BLaER1 (cell line): ENCODE results near the gene APOBEC3B.
"Not testable (repeated sequence)": the region's sequence is repeated elsewhere in the genome, so short reads cannot be mapped to it uniquely, and the experiment has no call there.

Experiments used
- H3K27ac ChIP-seq: shearing (Covaris generic); formaldehyde crosslinking; 2 replicates; pipeline ENCODE4 v1.8.1; 2022
- H3K27me3 ChIP-seq: shearing (Covaris generic); formaldehyde crosslinking; 2 replicates; pipeline ENCODE4 v1.8.1; 2022
- H3K36me3 ChIP-seq: shearing (Covaris generic); formaldehyde crosslinking; 2 replicates; pipeline ENCODE4 v1.8.1; 2022
- H3K4me1 ChIP-seq: shearing (Covaris generic); formaldehyde crosslinking; 2 replicates; pipeline ENCODE4 v1.8.1; 2022
- H3K4me2 ChIP-seq: shearing (Covaris generic); formaldehyde crosslinking; 2 replicates; pipeline ENCODE4 v1.8.1; 2022
- H3K4me3 ChIP-seq: shearing (Covaris generic); formaldehyde crosslinking; 2 replicates; pipeline ENCODE4 v1.8.1; 2022
- H3K9ac ChIP-seq: shearing (Covaris generic); formaldehyde crosslinking; 2 replicates; pipeline ENCODE4 v1.8.1; 2022
- H3K9me3 ChIP-seq: shearing (Covaris generic); formaldehyde crosslinking; 2 replicates; pipeline ENCODE4 v1.8.1; 2022
- H4K20me1 ChIP-seq: shearing (Covaris generic); formaldehyde crosslinking; 2 replicates; pipeline ENCODE4 v1.8.1; 2022
- Cebpa-rat ChIP-seq: shearing (Covaris generic); IDR thresholded peaks from 2 replicates; pipeline ENCODE4 v1.8.1; 2022

Gene APOBEC3B

DNA sequence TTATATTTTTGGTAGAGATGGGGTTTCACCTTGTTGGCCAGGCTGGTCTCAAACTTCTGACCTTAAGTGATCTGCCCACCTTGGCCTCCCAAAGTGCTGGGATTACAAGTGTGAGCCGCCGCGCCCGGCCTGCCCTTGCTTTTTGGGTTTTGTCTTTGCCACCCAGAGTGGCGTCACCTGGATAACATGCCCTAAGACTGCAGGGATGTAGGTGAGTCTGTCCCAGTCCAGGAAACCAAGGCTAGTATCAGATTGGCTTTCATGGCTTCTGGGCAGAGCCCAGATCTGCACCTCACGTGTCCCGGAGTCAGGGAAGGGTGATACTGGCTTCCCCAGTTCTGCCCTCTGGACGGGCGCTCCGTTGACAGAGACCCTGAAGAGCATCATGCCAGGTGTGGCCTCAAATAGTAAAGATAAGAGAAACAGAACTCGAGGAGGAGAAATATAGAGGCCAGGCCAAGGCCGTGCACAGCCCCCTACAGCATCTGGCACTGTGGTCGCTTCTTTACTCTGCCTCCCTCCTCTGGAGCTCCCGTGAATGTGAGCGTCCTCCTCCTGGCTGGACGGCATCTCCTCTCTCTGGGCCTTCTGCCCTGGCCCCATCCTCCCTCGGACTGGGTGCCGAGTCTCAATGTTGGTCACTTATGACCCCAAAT lies 7.8 kb upstream of the APOBEC3B start:
- H3K4me3 ChIP-seq = no peak overlapping the region
- H3K4me2 ChIP-seq = no peak overlapping the region
- H3K27ac ChIP-seq = no peak overlapping the region
- H3K9ac ChIP-seq = no peak overlapping the region
- no peaks in the 10 kb centered on the region for H3K4me1 ChIP-seq
- peaks cover 12% of the 10 kb centered on the region for H3K9me3 ChIP-seq
- H4K20me1 ChIP-seq = no peaks in the 10 kb centered on the region
- H3K36me3 ChIP-seq = no peaks in the 10 kb centered on the region
- no peak for TF ChIP-seq Cebpa-rat
- no peaks in the 10 kb centered on the region for H3K27me3 ChIP-seq

DNA sequence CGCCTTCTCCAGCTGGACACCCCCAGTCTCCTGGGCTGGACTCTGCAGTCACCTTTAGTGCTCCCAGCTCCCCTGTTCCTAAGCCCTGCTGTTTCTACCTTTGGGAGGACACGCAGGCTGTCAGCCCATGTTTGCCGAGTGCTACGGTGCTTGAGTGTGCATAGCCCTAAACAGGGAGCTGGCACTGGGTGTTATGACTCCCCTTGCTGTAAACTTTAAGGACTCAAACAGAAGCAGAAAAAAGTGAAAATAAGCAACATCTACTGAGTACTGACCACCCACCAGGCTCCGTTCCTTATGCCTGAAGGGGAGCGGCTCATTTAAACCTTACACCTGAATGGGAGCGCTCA lies 7.3 kb upstream of the APOBEC3B start:
- no peak overlapping the region for H3K27ac ChIP-seq
- TF ChIP-seq Cebpa-rat = no peak
- no peak overlapping the region for H3K9ac ChIP-seq

DNA sequence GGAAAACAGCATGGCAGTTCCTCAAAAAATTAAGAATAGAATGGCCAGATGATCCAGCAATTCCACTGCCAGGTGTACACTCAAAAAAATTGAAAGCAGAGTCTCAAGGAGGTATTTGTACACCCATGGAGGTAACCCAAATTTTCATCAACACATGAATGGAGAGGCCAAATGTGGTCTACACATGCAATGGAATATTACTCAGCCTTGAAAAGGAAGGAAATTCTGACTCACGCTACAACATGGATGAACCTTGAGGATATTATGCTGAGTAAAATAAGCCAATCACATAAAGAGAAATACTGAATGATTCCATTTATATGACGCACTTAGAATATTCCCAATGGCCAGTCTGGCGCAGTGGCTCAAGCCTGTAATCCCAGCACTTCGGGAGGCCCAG lies 4.9 kb upstream of the APOBEC3B start:
- not testable (repeated sequence) for H4K20me1 ChIP-seq, H3K9ac ChIP-seq, H3K36me3 ChIP-seq, H3K4me2 ChIP-seq, H3K27ac ChIP-seq, H3K27me3 ChIP-seq, H3K4me3 ChIP-seq
- H3K4me1 ChIP-seq = peaks cover 16% of the 10 kb centered on the region
- H3K9me3 ChIP-seq = peaks cover 12% of the 10 kb centered on the region

More for the DNA sequence above, 7.3 kb upstream of the APOBEC3B start:
- Histone ChIP-seq H3K4me2 (no peak overlapping the region), H4K20me1 (no peaks in the 10 kb centered on the region), H3K4me1 (no peaks in the 10 kb centered on the region), H3K27me3 (no peaks in the 10 kb centered on the region), H3K36me3 (no peaks in the 10 kb centered on the region), H3K9me3 (peaks cover 12% of the 10 kb centered on the region), H3K4me3 (no peak overlapping the region)

DNA sequence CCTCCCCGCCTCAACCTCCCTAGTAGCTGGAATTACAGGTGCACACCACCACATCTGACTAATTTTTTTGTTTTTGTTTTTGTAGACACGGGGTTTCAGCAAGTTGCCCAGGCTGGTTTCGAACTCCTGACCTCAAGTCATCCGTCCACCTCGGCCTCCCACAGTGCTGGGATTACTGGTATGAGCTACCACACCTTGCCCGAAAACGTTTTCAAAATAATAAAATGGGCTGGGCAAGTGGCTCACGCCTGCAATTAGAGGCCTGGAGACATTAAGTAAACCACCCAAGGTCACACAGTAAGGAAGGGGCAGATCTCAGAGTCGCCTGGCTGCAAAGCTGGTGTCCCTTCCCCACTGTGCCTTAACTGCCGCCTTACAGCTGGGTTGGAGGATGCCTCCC lies 1.6 kb upstream of the APOBEC3B start:
- H3K36me3 ChIP-seq, H3K9ac ChIP-seq, H4K20me1 ChIP-seq, H3K27me3 ChIP-seq, H3K4me2 ChIP-seq, H3K4me3 ChIP-seq, H3K27ac ChIP-seq: not testable (repeated sequence)
- Histone ChIP-seq H3K4me1 (peaks cover 28% of the 10 kb centered on the region), H3K9me3 (peaks cover 31% of the 10 kb centered on the region)

DNA sequence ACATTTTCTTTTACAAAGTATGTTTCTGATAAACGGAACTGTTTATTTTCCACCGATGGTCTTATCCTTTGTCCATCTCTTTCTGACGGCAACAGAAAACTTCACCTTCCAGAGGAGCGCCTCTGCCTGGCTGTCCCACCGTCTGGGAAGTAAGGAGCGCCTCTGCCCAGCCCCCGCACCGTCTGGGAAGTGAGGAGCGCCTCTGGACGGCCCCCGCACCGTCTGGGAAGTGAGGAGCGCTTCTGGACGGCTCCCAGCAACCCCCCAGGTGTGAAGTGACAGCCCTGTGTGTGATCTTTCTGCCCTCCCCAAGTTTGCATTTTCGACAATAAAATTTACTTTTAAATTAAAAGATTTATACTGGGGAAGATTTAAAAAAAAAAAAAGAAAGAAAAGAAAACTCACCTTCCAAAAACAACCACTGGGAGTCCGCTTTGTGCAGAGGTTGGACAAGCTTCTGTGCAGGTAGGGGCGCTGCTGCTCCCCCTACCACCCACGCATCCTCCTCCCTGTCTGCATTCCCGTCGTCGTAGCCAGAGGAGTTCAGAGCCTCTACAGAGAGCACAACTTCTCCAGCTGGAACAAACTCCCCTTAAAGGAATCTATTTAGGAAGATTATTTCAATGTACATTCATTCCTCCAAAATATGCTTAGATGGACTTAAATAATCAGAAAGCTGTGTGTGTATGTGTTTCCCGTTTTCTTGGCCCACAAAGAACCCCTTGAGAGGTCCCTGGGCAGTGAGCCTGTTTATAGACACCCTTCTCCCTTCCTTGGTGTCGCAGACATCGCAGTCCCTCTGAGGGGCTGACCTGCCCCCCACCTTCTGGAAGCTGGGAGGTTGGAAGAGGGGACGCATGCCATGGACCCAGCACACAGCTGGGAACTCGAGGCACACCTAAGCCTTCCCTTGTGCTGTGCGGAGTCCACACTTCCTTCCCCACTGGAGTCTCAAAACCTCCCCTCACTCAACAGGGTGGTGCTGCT lies 849 bp upstream of the APOBEC3B start:
- Histone ChIP-seq H3K36me3 (no peaks in the 10 kb centered on the region), H3K27me3 (no peaks in the 10 kb centered on the region), H3K4me2 (peak overlapping the region; percentile 76), H3K27ac (peak overlapping the region; percentile 60), H3K4me1 (peaks cover 28% of the 10 kb centered on the region), H3K9me3 (peaks cover 24% of the 10 kb centered on the region), H3K9ac (peak overlapping the region; percentile 16; the same call in 1 of the 2 replicates), H3K4me3 (peak overlapping the region; percentile 46), H4K20me1 (no peaks in the 10 kb centered on the region)
- no peak for TF ChIP-seq Cebpa-rat

DNA sequence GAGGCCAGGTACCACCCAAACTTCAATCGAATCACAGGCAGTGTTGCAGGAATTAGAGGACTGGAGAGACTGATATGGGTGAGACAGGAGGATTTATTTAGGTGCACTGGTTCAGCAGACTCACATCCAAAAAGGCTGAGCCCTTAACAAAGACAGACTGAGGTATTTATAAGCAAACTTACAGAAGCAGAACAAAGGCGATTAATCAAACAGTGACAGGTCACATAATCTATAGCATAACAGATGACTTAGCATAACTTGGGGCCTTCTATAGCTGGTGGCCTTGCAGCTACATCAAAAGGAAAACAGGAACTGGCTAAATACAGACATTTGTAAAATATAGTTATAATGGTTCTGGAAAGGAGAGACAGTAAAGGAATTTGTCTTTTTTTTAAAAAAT lies 2.1 kb downstream of the APOBEC3B start:
- no peak for TF ChIP-seq Cebpa-rat
- no peak overlapping the region for H3K9ac ChIP-seq
- H3K4me3 ChIP-seq = no peak overlapping the region
- H4K20me1 ChIP-seq = no peaks in the 10 kb centered on the region
- no peak overlapping the region for H3K27ac ChIP-seq
- H3K9me3 ChIP-seq = peaks cover 20% of the 10 kb centered on the region
- H3K36me3 ChIP-seq = no peaks in the 10 kb centered on the region
- no peaks in the 10 kb centered on the region for H3K27me3 ChIP-seq
- peaks cover 41% of the 10 kb centered on the region for H3K4me1 ChIP-seq
- H3K4me2 ChIP-seq = no peak overlapping the region

DNA sequence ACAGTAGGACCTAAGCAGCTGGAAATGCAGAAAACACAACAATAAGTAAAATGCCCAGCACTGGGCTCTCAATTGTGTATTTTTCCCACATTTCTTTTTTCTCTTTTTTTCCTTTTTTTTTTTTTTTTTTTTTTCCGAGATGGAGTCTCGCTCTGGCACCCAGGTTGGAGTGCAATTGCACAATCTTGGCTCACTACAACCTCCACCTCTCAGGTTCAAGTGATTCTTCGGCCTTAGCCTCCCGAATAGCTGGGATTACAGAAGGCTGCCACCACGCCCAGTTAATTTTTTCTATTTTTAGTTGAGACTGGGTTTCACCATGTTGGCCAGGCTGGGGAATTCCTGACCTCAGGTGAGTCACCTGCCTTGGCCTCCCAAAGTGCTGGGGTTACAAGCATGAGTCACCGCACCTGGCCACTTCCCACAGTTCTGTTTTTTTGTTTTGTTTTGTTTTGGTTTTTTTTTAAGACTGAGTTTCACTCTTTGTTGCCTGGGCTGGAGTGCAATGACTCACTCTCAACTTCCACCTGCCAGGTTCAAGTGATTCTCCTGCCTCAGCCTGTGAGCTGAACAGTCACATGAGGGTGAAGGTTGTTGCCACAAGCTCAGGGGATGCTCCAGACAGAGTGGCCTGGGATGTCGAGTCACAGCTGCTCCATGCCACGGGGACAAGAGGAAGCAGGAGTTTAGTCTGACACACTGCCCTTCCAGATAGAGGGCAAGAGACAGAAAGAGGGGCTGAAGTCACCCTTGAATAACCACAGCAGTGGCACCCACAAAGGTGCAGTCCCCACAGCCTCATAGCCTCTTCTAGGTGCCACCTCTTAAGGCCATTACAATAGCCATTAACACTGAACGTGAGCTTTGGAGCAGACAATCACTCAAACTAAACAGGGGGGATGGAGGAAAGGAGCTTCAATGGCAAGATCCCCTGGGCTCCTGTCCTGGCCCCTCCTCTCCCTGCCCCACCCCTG lies 2.9 kb downstream of the APOBEC3B start:
- H3K9ac ChIP-seq, H3K27ac ChIP-seq, H4K20me1 ChIP-seq, H3K27me3 ChIP-seq, H3K36me3 ChIP-seq, H3K4me3 ChIP-seq, H3K4me2 ChIP-seq: not testable (repeated sequence)
- peaks cover 50% of the 10 kb centered on the region for H3K4me1 ChIP-seq
- peaks cover 20% of the 10 kb centered on the region for H3K9me3 ChIP-seq

DNA sequence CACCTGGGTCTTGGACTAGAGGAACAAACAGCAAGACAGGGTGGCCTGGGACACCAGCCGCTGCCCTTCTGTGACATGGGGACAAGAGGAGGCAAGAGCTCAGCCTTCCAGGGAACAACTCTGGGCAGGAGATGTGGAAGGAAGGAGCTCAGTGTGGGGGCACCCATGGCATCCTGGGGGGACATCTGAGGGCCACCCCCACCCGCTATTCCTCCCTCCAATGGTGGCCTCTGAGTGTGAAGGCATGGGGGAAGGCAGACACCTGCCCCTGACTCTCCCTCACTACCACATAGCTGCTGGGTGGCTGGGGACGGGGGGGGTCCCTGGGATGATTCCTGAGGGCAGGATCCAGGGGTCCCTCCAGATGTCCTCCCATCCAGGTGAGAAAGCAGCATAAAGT lies 4.5 kb downstream of the APOBEC3B start:
- H3K4me2 ChIP-seq = no peak overlapping the region

DNA sequence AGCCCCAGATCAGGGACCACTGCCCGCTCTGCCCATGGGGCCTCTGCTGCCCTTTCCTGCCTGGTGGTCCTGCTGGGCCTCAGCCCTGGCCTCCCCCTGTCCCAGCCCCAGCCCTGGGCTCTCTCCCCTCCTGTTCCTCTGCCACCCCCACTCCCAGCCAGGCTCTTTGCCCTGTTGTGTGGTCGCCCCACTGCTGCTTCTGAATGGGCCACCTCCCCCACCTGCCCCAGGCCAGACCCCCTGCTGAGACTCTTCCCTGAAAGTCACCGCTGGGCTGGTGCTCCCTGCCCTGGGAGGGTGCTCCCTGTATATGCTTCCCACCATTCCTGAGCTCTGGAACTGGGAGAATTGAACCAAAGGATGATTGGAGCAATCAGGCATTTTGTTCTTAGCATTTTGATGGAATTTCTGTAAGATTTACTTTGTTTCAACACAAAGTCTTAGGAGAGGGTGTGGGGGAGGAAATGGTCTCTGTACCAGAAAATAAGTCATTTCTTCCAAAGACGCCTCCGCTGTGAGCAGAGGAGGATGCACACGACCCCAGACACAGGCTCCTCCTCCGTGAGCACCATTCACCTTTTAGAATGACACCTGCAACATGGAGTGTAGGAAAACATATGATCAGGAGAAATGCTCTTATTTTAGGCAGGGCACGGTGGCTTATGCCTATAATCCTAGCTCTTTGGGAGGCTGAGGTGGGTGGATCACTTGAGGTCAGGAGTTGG lies 5.2 kb downstream of the APOBEC3B start:
- no peak for TF ChIP-seq Cebpa-rat
- Histone ChIP-seq H3K36me3 (no peaks in the 10 kb centered on the region), H3K27ac (0 out of 2 replicates have a peak overlapping the region, but pooled peaks have one; percentile 13), H3K9ac (no peak overlapping the region), H3K4me2 (no peak overlapping the region), H4K20me1 (no peaks in the 10 kb centered on the region), H3K9me3 (peaks cover 20% of the 10 kb centered on the region), H3K27me3 (no peaks in the 10 kb centered on the region), H3K4me1 (peaks cover 34% of the 10 kb centered on the region), H3K4me3 (no peak overlapping the region)

More for the DNA sequence above, 4.5 kb downstream of the APOBEC3B start:
- 0 out of 2 replicates have a peak overlapping the region, but pooled peaks have one; percentile 13 for H3K27ac ChIP-seq
- H3K27me3 ChIP-seq = no peaks in the 10 kb centered on the region
- TF ChIP-seq Cebpa-rat = no peak
- peaks cover 41% of the 10 kb centered on the region for H3K4me1 ChIP-seq
- H3K9ac ChIP-seq = no peak overlapping the region
- H3K9me3 ChIP-seq = peaks cover 20% of the 10 kb centered on the region
- H3K36me3 ChIP-seq = no peaks in the 10 kb centered on the region
- H4K20me1 ChIP-seq = no peaks in the 10 kb centered on the region
- no peak overlapping the region for H3K4me3 ChIP-seq
